RWPE1 (cell line): ENCODE measurements around the gene CACNB3.

Source experiments
- CTCF ChIA-PET: fragments of 350-600 bp; sonication (Branson Sonifier 250); formaldehyde crosslinking; extraction: SDS; loops from one replicate; lab custom pipeline; 2021; lab: Yijun Ruan, JAX
- POLR2A ChIA-PET: fragments of 400-600 bp; formaldehyde crosslinking; extraction: SDS; loops from one replicate; lab custom pipeline; 2020; ENCODE audit warnings: antibody characterized with exemption; ENCODE audit not compliant: low non-redundant PET; lab: Yijun Ruan, JAX
- DNase-seq: peaks from one replicate; pipeline ENCODE4 v3.0.0; 2012; ENCODE audit warnings: low spot score
- H3K27ac ChIP-seq: fragments of 450-650 bp; 2 replicates; pipeline ENCODE4 v1.5.1; 2017
- TF ChIP-seq, protein P1 (sequence below): fragments of 450-650 bp; conservative IDR thresholded peaks from 2 replicates; pipeline ENCODE4 v1.5.1; 2017; ENCODE audit warnings: low read depth, mild to moderate bottlenecking

CACNB3 gene

DNA sequence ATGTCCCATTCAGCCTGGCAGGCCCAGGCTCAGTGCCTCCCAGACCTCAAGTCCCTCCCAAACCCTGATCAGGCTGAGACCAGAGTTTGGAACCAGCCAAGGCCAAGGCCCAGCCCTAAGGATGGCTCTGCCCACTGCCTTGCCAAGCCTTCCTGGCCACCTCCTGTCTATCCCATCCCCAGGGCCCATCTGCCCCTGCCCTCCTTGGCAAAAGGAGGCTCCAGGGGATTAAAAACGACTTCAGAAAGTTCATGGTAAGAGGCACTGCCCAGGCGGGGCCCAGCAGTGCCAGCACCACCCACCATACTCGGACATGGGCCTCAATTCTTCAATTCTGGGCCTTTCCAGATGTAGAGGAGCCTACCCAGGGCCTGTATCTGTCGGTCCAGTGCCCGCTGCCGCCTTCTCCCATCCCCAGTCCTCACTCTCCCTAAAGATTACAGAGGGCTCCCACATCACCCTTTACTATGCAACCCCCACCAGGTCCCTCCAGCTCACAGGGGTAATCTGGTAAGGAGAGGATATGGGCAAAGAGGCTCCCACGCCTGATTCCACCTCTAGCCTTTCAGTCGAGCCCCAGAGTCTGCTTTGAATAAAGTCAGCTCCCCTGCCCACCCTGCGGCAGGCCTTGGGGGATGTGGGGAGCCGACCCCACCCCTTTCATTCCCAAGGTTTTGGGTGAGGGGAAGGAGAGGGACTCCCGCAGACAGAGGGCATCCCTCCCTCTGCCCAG lies 30.3 kb upstream of the CACNB3 start:
- TF ChIP-seq, protein P1, sequence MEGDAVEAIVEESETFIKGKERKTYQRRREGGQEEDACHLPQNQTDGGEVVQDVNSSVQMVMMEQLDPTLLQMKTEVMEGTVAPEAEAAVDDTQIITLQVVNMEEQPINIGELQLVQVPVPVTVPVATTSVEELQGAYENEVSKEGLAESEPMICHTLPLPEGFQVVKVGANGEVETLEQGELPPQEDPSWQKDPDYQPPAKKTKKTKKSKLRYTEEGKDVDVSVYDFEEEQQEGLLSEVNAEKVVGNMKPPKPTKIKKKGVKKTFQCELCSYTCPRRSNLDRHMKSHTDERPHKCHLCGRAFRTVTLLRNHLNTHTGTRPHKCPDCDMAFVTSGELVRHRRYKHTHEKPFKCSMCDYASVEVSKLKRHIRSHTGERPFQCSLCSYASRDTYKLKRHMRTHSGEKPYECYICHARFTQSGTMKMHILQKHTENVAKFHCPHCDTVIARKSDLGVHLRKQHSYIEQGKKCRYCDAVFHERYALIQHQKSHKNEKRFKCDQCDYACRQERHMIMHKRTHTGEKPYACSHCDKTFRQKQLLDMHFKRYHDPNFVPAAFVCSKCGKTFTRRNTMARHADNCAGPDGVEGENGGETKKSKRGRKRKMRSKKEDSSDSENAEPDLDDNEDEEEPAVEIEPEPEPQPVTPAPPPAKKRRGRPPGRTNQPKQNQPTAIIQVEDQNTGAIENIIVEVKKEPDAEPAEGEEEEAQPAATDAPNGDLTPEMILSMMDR, result no peak
- ChIA-PET CTCF (interaction anchor here (1.0 kb wide), 1 partner anchor 21 kb away, joined by 4 read pairs; no protein-coding TSS in a partner anchor), POLR2A (no interaction called here)
- peak overlapping the region; percentile 79 for H3K27ac ChIP-seq
- no peak for DNase-seq

GRCh38 chr12:48788524-48788853 lies 29.8 kb upstream of the CACNB3 start:
- POLR2A ChIA-PET, result interaction anchor here (0.6 kb wide), 1 partner anchor 26 kb away, joined by 3 read pairs; no protein-coding TSS in a partner anchor
- TF ChIP-seq, protein P1, result no peak
- peak overlapping the region; percentile 79 for H3K27ac ChIP-seq
- CTCF ChIA-PET, result interaction anchor here (1.0 kb wide), 1 partner anchor 22 kb away, joined by 4 read pairs; no protein-coding TSS in a partner anchor
- peak; percentile 14 for DNase-seq

DNA sequence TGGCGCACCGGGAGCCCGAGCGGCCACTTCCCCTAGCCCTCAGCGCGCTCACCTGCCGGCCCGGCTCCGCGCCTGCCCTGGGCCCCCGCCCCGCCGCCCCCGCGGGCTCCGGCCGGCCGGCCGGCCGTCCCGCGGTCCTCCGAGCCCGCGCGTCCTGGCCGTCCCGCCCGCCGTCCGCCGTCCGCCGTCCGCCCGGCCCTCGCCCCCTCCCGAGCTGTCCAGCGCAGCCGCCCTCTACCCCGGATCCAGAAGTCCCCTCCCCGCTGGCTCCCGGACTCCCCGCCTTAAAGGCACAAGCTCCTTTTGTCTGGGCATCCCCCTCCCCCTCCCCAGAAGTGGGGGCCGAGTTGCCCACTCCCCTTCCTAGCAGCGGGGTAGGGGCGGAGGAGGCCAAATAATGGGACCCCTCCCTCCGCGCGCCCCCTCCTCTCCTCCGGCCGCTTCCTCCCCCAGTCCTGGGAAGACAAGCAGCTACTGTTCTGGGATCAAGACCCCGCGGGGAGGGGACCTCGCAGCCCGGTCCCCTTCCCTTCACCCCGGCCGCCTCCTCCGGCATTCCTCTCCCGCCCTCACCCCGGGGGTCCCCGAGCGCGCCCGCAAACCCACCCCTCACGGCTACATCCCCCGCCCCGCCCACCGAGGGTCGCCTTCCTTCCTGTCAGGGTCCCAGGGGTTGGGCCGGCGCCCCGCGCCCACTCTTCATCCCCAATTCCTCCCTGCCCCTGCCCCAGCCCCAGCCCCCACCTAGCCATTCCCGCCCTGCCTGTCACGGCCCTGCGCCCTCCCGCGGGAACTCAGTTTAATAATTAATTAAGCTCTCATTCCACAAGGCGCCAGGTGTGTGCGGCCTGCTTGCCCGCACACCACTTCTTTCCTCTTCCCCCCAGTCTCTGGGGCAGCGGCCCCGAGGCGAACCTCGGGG lies 29.2 kb upstream of the CACNB3 start, which contains the start of gene ADCY6:
Gene ADCY6 (minus strand): TSS at position 236 of the 922 bp plus-strand sequence. CDS start 5,655 bp downstream, outside the sequence.
- ChIA-PET CTCF (interaction anchor here (1.0 to 1.8 kb wide), 2 partner anchors 23 to 36 kb away, joined by 4 read pairs; no protein-coding TSS in a partner anchor), POLR2A (interaction anchor here (0.6 kb wide), 2 partner anchors 11 to 26 kb away, joined by 3 to 7 read pairs; no protein-coding TSS in a partner anchor)
- DNase-seq, result peak; percentile 67
- H3K27ac ChIP-seq, result peak within 1 kb of the TSS; percentile 79
- TF ChIP-seq, protein P1, result no peak

DNA sequence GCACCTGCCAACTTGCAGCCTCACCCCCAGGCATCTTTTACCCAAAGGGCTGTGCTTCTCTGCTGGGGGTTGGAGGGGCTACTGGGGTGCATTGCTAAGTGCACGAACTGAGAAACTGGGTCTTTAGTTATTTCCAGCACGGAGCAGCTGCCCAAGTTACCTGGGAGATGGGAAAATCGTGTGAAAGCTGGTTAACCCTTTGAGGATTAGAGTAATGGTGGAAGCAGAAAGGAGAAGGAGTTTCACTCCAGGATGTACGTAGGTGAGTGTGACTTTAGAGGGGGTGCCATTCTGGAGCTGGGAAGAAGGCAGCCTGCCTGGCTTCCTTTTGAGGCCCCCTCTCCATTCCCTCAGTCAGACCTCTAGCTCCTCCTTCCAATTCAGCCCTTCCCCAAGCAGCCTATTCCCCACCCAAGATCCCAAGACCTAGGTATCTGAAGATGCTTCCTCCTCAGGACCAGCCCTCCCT lies 28.4 kb upstream of the CACNB3 start:
- DNase-seq, result no peak
- CTCF ChIA-PET, result interaction anchor here (0.7 to 1.8 kb wide), 2 partner anchors 14 to 36 kb away, joined by 3 to 4 read pairs; no protein-coding TSS in a partner anchor
- POLR2A ChIA-PET, result interaction anchor here (0.6 kb wide), 1 partner anchor 36 kb away, joined by 3 read pairs; no protein-coding TSS in a partner anchor
- peak overlapping the region; percentile 79 for H3K27ac ChIP-seq
- TF ChIP-seq, protein P1, result no peak

DNA sequence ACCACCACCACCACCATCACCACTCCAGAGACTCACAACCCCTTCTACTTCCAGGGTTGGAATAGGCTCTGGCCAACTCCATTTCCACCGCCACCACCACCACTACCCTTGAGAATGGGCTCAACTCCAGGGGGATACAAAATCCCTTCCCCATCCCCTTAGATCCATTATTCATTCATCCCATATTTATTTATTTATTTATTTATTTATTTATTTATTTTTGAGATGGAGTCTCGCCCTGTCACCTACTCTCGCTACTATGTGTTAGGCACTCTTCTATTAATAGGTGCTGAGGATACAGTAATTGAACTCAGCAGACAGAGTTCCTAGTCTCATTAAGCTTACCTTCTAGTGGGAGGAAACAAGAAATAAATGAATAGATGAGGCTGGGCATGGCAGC lies 24.6 kb upstream of the CACNB3 start:
- DNase-seq, result no peak
- ChIA-PET POLR2A (no interaction called here), CTCF (interaction anchor here (5.1 kb wide), 1 partner anchor 40 kb away, joined by 68 read pairs; no protein-coding TSS in a partner anchor)
- H3K27ac ChIP-seq, result no peak overlapping the region
- TF ChIP-seq, protein P1, result no peak
